Measurements from ENCODE around the gene SNAPC5. TPM values are rescaled to one million over a fixed set of nuclear protein-coding genes. Genes with fewer than 3 reads are reported as not detected.
"Not testable (repeated sequence)": the region's sequence is repeated elsewhere in the genome, so short reads cannot be mapped to it uniquely, and the experiment has no call there.

The SNAPC5 gene
- polyA plus RNA-seq, 4 donors, result 34.9 to 44.7 (median 40.9) TPM

GRCh38 chr15:66461294-66461693 is 36.3 kb downstream of the SNAPC5 start:
- DNase-seq (ENCODE audit: low read depth in 4 of 4, low spot score in 3 of 4), result not testable (repeated sequence)

DNA sequence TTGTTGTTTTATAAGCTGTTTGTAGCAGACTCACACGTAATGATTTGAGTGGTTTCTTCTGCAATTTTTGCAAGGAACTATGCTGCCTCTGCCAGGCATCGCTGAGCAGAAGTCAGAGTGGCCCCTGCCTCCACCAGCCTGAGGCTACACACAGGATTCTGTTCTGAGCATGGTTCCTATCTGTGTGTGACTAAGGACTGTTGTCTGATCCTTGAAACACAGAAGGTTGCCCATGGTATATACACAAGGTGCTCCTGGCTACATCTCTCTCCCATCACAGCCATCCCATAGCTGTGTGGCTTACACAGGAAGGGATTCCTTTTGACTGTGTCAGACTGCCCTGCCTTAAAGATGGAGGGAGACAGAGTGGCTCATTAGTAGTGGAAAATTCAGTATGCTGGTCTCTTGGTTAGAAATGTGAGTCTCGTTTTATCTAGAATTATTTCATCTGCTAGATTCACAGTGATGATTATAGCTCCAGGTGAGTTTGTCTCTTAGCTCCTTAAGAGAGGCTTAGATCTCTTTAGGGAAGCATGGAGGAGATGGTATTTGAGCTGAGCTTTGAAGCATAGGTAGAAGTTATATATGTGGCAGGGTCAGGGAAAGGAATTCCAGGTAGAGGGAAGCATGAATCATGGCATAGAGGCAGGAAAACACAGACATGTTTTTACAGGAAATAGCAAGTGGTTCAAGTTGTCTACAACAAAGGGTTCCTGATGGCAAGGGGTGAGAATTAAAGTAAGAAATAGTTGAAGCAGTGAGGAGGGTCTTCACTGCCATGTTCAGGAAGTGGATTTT is 37.5 kb downstream of the SNAPC5 start:
- no peak for DNase-seq (ENCODE audit: low read depth in 4 of 4, low spot score in 3 of 4)

GRCh38 chr15:66456211-66456610 is 41.4 kb downstream of the SNAPC5 start:
- DNase-seq (ENCODE audit: low read depth in 4 of 4, low spot score in 3 of 4), result no peak

DNA sequence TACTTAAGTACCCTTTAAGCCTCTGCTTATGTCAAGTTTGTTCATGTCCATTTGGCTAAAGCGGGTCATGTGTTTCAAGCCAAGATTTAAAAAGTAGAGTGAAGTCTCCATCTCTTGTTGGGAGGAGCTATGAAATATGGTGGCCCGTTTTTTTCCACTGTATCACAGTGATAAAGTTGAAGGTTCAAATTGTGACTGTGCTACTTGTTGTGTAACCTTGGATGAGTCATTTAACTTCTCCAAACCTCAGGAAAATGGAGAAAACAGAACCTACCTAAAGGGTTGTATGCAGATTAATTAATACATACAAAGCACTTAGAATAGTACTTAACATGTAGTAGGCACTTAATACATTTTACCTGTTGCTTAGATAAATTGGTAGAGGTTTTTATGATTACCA is 43.4 kb downstream of the SNAPC5 start:
- DNase-seq (ENCODE audit: low read depth in 4 of 4, low spot score in 3 of 4), result no peak

GRCh38 chr15:66452971-66453580 is 44.5 kb downstream of the SNAPC5 start:
- DNase-seq (ENCODE audit: low read depth in 4 of 4, low spot score in 3 of 4), result no peak

DNA sequence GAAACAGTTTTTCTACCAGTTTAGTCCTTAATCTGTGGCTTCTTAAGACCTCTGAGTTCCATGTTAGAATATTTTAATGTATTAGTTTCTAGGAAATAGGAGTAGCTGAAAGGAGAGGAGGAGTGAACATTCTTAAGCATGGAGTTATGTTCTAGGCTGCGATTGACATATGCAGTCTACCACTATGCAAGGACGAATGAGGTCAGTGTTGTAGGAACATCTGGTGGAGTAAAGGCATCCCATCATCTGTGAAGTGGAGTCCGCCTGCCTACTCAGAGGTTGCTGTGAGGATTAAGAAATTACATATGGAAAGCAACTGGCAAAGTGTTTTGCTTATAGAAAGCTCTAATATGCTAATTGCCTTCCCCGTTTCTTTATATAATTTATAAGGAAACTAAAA is 45.1 kb downstream of the SNAPC5 start:
- DNase-seq (ENCODE audit: low read depth in 4 of 4, low spot score in 3 of 4), result no peak

Other genes starting within 250 kb of the SNAPC5 start
- gene MEGF11, start 244.0 kb downstream of the SNAPC5 start, polyA plus RNA-seq (ENCODE audit: insufficient read length in 4 of 4), result 1 to 10 TPM; 2.2 to 3.8 (median 2.6) TPM
- 10 to 100 TPM; 33.8 to 43.8 (median 38.2) TPM for gene DIS3L, start 204.2 kb downstream of the SNAPC5 start, polyA plus RNA-seq (ENCODE audit: insufficient read length in 4 of 4)
- 10 to 100 TPM; 13.8 to 24.9 (median 17.2) TPM for gene TIPIN, start 141.1 kb downstream of the SNAPC5 start, polyA plus RNA-seq (ENCODE audit: insufficient read length in 4 of 4)
- 10 to 100 TPM; 52.8 to 57.0 (median 56.6) TPM for gene MAP2K1, start 110.8 kb downstream of the SNAPC5 start, polyA plus RNA-seq (ENCODE audit: insufficient read length in 4 of 4)
- gene RPL4, start 7.1 kb upstream of the SNAPC5 start, polyA plus RNA-seq (ENCODE audit: insufficient read length in 4 of 4), result 1,000 to 10,000 TPM; 3,490 to 3,817 (median 3,726) TPM
- gene ZWILCH, start 7.6 kb upstream of the SNAPC5 start, polyA plus RNA-seq (ENCODE audit: insufficient read length in 4 of 4), result 10 to 100 TPM; 22.9 to 28.1 (median 25.7) TPM
- under 1 TPM; 0.10 to 0.29 (median 0.20) TPM for gene LCTL, start 68.2 kb upstream of the SNAPC5 start, polyA plus RNA-seq (ENCODE audit: insufficient read length in 4 of 4)
- gene SMAD6, start 204.5 kb upstream of the SNAPC5 start, polyA plus RNA-seq (ENCODE audit: insufficient read length in 4 of 4), result 10 to 100 TPM; 27.9 to 45.7 (median 31.4) TPM

Data from right renal pelvis (tissue), 4 donors.